BLaER1 (cell line): ENCODE results near the gene CDSN.

Experiments used
- H3K27ac ChIP-seq: shearing (Covaris generic); formaldehyde crosslinking; 2 replicates; pipeline ENCODE4 v1.8.1; 2022
- H3K27me3 ChIP-seq: shearing (Covaris generic); formaldehyde crosslinking; 2 replicates; pipeline ENCODE4 v1.8.1; 2022
- H3K36me3 ChIP-seq: shearing (Covaris generic); formaldehyde crosslinking; 2 replicates; pipeline ENCODE4 v1.8.1; 2022
- H3K4me1 ChIP-seq: shearing (Covaris generic); formaldehyde crosslinking; 2 replicates; pipeline ENCODE4 v1.8.1; 2022
- H3K4me2 ChIP-seq: shearing (Covaris generic); formaldehyde crosslinking; 2 replicates; pipeline ENCODE4 v1.8.1; 2022
- H3K4me3 ChIP-seq: shearing (Covaris generic); formaldehyde crosslinking; 2 replicates; pipeline ENCODE4 v1.8.1; 2022
- H3K9ac ChIP-seq: shearing (Covaris generic); formaldehyde crosslinking; 2 replicates; pipeline ENCODE4 v1.8.1; 2022
- H3K9me3 ChIP-seq: shearing (Covaris generic); formaldehyde crosslinking; 2 replicates; pipeline ENCODE4 v1.8.1; 2022
- H4K20me1 ChIP-seq: shearing (Covaris generic); formaldehyde crosslinking; 2 replicates; pipeline ENCODE4 v1.8.1; 2022
- Cebpa-rat ChIP-seq: shearing (Covaris generic); IDR thresholded peaks from 2 replicates; pipeline ENCODE4 v1.8.1; 2022

CDSN gene

GRCh38 chr6:31145386-31145785, 25.1 kb upstream of the CDSN start:
- no peak for TF ChIP-seq Cebpa-rat
- Histone ChIP-seq H3K27ac (no peak overlapping the region), H3K36me3 (peaks cover 67% of the 10 kb centered on the region)

GRCh38 chr6:31144970-31145340, 24.7 kb upstream of the CDSN start:
- Histone ChIP-seq H3K4me1 (no peaks in the 10 kb centered on the region), H3K4me2 (no peak overlapping the region), H3K9me3 (no peaks in the 10 kb centered on the region), H3K9ac (no peak overlapping the region), H3K27me3 (no peaks in the 10 kb centered on the region), H3K4me3 (no peak overlapping the region), H4K20me1 (no peaks in the 10 kb centered on the region), H3K36me3 (peaks cover 62% of the 10 kb centered on the region), H3K27ac (no peak overlapping the region)
- TF ChIP-seq Cebpa-rat = no peak

More at GRCh38 chr6:31145386-31145785, 25.1 kb upstream of the CDSN start:
- no peaks in the 10 kb centered on the region for H4K20me1 ChIP-seq
- H3K27me3 ChIP-seq = no peaks in the 10 kb centered on the region
- H3K9ac ChIP-seq = no peak overlapping the region
- H3K9me3 ChIP-seq = no peaks in the 10 kb centered on the region
- no peaks in the 10 kb centered on the region for H3K4me1 ChIP-seq
- H3K4me2 ChIP-seq = no peak overlapping the region
- no peak overlapping the region for H3K4me3 ChIP-seq

GRCh38 chr6:31144296-31144969, 24.2 kb upstream of the CDSN start:
- no peak overlapping the region for H3K9ac ChIP-seq
- no peaks in the 10 kb centered on the region for H3K27me3 ChIP-seq
- H3K4me2 ChIP-seq = no peak overlapping the region
- TF ChIP-seq Cebpa-rat = no peak
- H3K4me3 ChIP-seq = no peak overlapping the region
- H3K4me1 ChIP-seq = no peaks in the 10 kb centered on the region
- no peak overlapping the region for H3K27ac ChIP-seq
- H4K20me1 ChIP-seq = no peaks in the 10 kb centered on the region
- H3K9me3 ChIP-seq = no peaks in the 10 kb centered on the region
- H3K36me3 ChIP-seq = peaks cover 57% of the 10 kb centered on the region

- Histone ChIP-seq H3K9me3 (no peaks in the 10 kb centered on the region), H3K27me3 (no peaks in the 10 kb centered on the region), H3K27ac (no peak overlapping the region), H3K36me3 (peaks cover 52% of the 10 kb centered on the region), H3K4me3 (no peak overlapping the region), H3K4me1 (no peaks in the 10 kb centered on the region), H3K9ac (no peak overlapping the region), H3K4me2 (no peak overlapping the region), H4K20me1 (no peaks in the 10 kb centered on the region)
- no peak for TF ChIP-seq Cebpa-rat
These were observed 22.9 kb upstream of the CDSN start for GRCh38 chr6:31143148-31143547.

- no peaks in the 10 kb centered on the region for H3K9me3 ChIP-seq
- no peak overlapping the region for H3K9ac ChIP-seq
- no peaks in the 10 kb centered on the region for H3K27me3 ChIP-seq
- no peaks in the 10 kb centered on the region for H4K20me1 ChIP-seq
- H3K4me1 ChIP-seq = peaks cover 5% of the 10 kb centered on the region
- no peak overlapping the region for H3K27ac ChIP-seq
- no peak for TF ChIP-seq Cebpa-rat
- no peak overlapping the region for H3K4me2 ChIP-seq
- peaks cover 50% of the 10 kb centered on the region for H3K36me3 ChIP-seq
- no peak overlapping the region for H3K4me3 ChIP-seq
These were observed 22.1 kb upstream of the CDSN start for GRCh38 chr6:31142361-31142761.

GRCh38 chr6:31140643-31141042, 20.4 kb upstream of the CDSN start:
- Histone ChIP-seq H3K9ac (no peak overlapping the region), H3K4me3 (no peak overlapping the region), H3K4me2 (no peak overlapping the region), H3K27me3 (no peaks in the 10 kb centered on the region), H3K4me1 (peaks cover 5% of the 10 kb centered on the region), H3K36me3 (peaks cover 38% of the 10 kb centered on the region), H3K9me3 (no peaks in the 10 kb centered on the region), H4K20me1 (no peaks in the 10 kb centered on the region), H3K27ac (no peak overlapping the region)
- TF ChIP-seq Cebpa-rat = no peak

GRCh38 chr6:31139599-31139998, 19.4 kb upstream of the CDSN start:
- Histone ChIP-seq H3K9me3 (no peaks in the 10 kb centered on the region), H3K27me3 (no peaks in the 10 kb centered on the region), H3K4me2 (no peak overlapping the region), H3K36me3 (peaks cover 28% of the 10 kb centered on the region), H3K9ac (no peak overlapping the region), H3K4me1 (peaks cover 5% of the 10 kb centered on the region), H3K4me3 (no peak overlapping the region), H4K20me1 (no peaks in the 10 kb centered on the region), H3K27ac (no peak overlapping the region)
- no peak for TF ChIP-seq Cebpa-rat

GRCh38 chr6:31138982-31139381, 18.7 kb upstream of the CDSN start, which contains the start of gene PSORS1C2:
PSORS1C2 (minus strand) TSS chr6:31139066; CDS start chr6:31139026, 40 bp downstream.
- Histone ChIP-seq H3K27ac (no peak within 1 kb of the TSS), H3K9ac (no peak within 1 kb of the TSS), H3K4me3 (no peak within 1 kb of the TSS), H3K27me3 (no peaks in the 10 kb centered on the region), H3K36me3 (peaks cover 22% of the 10 kb centered on the region), H4K20me1 (no peaks in the 10 kb centered on the region), H3K4me1 (peaks cover 5% of the 10 kb centered on the region), H3K9me3 (no peaks in the 10 kb centered on the region), H3K4me2 (peak within 1 kb of the TSS; percentile 62)
- TF ChIP-seq Cebpa-rat = no peak

GRCh38 chr6:31135710-31136109, 15.5 kb upstream of the CDSN start:
- Histone ChIP-seq H3K4me3 (no peak overlapping the region), H4K20me1 (no peaks in the 10 kb centered on the region), H3K4me1 (peaks cover 5% of the 10 kb centered on the region), H3K36me3 (no peaks in the 10 kb centered on the region), H3K27ac (no peak overlapping the region), H3K27me3 (no peaks in the 10 kb centered on the region), H3K9ac (no peak overlapping the region), H3K9me3 (no peaks in the 10 kb centered on the region), H3K4me2 (no peak overlapping the region)
- TF ChIP-seq Cebpa-rat = no peak

GRCh38 chr6:31132806-31133205, 12.6 kb upstream of the CDSN start:
- H3K9me3 ChIP-seq = no peaks in the 10 kb centered on the region
- no peaks in the 10 kb centered on the region for H4K20me1 ChIP-seq
- no peak overlapping the region for H3K9ac ChIP-seq
- H3K4me3 ChIP-seq = no peak overlapping the region
- H3K27me3 ChIP-seq = no peaks in the 10 kb centered on the region
- H3K4me1 ChIP-seq = peaks cover 3% of the 10 kb centered on the region
- no peaks in the 10 kb centered on the region for H3K36me3 ChIP-seq
- TF ChIP-seq Cebpa-rat = no peak
- H3K27ac ChIP-seq = no peak overlapping the region
- no peak overlapping the region for H3K4me2 ChIP-seq

GRCh38 chr6:31131595-31131994, 11.3 kb upstream of the CDSN start:
- Histone ChIP-seq H3K4me1 (no peaks in the 10 kb centered on the region), H3K9me3 (no peaks in the 10 kb centered on the region), H3K4me3 (no peak overlapping the region), H4K20me1 (no peaks in the 10 kb centered on the region), H3K9ac (no peak overlapping the region), H3K36me3 (no peaks in the 10 kb centered on the region), H3K27me3 (no peaks in the 10 kb centered on the region), H3K27ac (no peak overlapping the region), H3K4me2 (no peak overlapping the region)
- TF ChIP-seq Cebpa-rat = no peak
